Activated CD4-positive, CD25-positive, alpha-beta regulatory T cell treated with anti-CD3 and anti-CD28 coated beads, Interleukin-2, amount 50 U/mL, for 72 hours (primary cell): ENCODE data around the gene KIAA1671.

Experiments
- DNase-seq: peaks from one replicate; pipeline ENCODE4 v3.0.0; 2021

Gene KIAA1671

GRCh38 chr22:24953384-24954113 lies 1.0 kb downstream of the KIAA1671 start:
- DNase-seq: no peak

DNA sequence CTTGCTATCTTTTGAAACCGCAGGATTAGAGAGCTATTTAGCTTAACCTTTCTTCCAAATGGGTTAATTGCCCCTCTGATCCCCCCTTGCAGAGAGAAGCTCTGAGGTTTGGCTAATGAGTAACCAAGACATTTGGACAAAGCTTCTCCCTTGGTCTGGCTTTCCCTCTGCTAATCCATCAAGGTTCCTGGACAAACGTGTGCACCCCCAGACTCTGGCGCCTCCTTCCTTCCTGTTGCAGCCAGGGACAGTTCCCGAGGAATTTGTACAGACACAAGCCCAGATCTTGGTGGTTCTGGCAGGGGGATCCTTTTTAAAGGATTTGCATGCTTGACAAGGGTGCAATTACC lies 1.6 kb downstream of the KIAA1671 start:
- no peak for DNase-seq

DNA sequence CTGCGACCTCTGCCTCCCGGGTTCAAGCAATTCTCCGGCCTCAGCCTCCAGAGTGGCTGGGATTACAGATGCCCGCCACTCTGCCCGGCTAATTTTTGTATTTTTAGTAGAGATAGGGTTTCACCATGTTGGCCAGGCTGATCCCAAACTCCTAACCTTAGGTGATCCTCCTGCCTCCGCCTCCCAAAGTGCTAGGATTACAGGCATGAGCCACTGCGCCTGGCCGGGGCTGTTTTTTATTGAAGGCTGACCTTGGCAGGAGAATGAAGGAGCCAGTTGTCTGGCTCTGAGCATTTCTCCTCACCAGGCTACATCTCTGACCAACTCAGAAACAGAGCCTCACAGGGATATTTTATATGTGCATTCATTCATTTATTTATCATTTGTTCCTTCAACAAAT lies 2.3 kb downstream of the KIAA1671 start:
- DNase-seq: no peak

DNA sequence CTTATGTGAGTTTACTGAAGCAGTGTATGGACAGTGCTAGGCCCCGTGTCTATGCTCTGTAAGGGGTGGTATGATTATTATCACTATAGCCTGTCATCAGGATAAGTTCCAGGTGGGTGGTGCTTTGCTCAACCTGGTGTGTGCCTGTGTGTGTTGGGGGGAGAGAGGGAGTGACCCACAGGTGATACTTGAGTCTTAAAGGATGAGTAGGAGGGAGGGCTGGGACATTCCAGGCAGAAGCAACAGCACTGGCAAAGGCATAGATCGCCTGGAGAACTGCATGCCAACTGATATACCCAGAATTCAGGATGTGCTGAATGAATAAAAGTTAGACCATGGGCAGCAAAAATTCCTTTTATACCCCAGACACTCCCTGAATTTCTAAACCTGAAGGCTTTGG lies 4.5 kb downstream of the KIAA1671 start:
- DNase-seq: no peak

DNA sequence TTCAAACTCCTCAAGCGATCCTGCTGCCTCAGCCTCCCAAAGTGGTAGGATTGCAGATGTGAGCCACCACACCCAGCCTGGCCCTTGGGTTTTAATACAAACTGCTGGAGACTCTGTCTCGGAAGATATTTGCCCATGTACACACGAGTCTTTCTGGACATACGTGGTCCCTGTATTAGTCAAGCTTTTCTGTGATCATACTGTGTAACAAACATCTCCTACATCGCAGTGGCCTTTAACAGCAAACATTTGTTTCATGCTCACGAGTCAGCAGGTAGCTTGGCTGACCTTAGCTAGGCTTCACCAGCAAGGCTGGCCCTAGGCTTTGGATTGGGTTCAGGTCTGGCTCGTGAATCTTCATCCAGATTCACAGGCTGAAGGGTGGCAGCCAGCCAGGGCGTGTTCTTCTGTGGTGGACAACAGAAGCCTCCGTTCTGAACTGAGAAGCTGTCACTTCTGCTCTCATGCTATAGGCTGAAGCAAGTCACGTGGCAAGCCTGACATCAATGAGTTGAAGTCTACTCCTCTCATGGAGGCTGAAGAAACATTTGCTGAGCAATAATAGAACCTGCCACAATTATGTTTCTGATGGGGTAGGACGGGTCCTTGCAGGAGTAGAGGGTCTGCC lies 8.8 kb downstream of the KIAA1671 start:
- no peak for DNase-seq

DNA sequence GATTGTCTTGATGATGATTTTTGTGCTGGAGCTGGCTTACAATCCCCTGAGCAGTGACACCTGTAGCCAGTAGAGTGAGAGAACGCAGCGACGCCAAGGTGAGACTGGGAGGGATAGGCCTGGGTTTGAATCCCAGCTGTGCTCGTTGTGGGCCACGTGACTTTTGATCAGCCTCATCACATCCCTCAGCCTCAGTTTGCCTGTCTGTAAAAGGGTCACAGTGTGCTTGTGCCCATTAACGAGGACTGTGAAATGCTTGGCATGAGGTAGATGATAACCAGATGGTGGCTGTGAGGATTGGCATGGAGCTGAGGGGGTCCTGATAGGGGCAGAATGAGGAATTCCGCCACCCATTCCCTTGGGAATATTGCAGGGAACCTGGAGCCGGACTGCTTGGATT lies 9.6 kb downstream of the KIAA1671 start:
- DNase-seq: no peak

GRCh38 chr22:24962835-24963234 lies 10.3 kb downstream of the KIAA1671 start:
- no peak for DNase-seq

GRCh38 chr22:24964441-24964840 lies 11.9 kb downstream of the KIAA1671 start:
- no peak for DNase-seq

- no peak for DNase-seq
Observed at GRCh38 chr22:24965822-24966626, 13.5 kb downstream of the KIAA1671 start.

GRCh38 chr22:24968066-24968561 lies 15.6 kb downstream of the KIAA1671 start:
- no peak for DNase-seq

- DNase-seq: no peak
Observed at GRCh38 chr22:24969560-24970301, 17.2 kb downstream of the KIAA1671 start.

DNA sequence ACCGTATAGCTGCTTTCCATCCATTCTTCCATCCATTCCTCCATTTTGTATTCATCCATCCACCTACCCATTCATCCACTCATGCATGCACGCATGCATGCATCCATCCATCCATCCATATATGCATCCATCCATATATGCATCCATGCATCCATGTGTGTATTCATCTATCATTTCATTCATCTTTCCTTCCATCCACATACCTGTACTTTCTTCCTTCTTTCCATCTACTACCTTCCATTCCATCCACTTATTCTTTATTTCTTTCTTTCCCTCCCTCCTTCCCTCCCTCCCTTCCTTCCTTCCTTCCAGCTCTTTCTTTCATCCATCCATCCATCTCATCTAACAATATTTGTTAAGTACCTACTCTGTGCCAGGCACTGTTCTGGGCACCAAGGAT lies 19.9 kb downstream of the KIAA1671 start:
- DNase-seq: no peak

DNA sequence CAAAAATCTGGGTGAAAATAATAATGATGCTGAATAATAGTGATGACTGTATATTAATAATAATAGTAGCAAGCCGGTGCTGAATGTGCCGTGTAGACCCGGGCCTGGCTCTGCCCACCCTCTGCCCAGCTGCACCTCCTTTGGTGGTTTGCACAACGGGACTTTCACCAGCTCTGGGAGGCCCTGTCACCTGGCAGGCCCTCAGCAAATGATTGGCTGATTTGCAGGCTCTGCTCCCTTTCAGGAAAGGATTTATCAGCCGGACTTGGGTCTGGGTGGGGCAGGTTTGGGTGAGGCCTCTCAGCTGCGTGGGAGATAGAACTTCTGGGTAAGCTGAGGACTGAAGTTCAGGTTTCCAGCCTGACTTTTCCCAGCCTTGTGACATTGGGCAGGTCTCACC lies 21.4 kb downstream of the KIAA1671 start:
- no peak for DNase-seq

DNA sequence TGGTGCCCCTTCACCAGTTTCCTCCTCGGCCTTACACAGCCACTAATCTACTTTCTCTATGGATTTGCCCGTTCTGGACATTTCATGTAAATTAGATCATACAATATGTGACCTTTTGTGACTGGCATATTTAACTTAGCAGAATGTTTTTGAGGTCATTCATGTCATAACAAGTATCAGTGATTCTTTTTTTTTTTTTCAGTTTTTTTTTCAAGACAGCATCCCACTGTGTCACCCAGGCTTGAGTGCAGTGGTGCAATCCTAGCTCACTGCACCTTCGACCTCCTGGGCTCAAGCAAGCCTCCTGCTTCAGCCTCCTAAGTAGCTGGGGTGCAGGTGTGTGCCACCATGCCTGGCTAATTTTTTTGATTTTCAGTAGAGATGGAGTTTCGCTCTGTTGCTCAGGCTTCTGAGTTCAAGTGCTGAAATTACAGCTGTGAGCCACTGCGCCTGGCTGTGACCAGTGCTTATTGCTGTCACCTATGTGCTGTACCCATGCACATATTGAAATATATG lies 22.7 kb downstream of the KIAA1671 start:
- DNase-seq: no peak

DNA sequence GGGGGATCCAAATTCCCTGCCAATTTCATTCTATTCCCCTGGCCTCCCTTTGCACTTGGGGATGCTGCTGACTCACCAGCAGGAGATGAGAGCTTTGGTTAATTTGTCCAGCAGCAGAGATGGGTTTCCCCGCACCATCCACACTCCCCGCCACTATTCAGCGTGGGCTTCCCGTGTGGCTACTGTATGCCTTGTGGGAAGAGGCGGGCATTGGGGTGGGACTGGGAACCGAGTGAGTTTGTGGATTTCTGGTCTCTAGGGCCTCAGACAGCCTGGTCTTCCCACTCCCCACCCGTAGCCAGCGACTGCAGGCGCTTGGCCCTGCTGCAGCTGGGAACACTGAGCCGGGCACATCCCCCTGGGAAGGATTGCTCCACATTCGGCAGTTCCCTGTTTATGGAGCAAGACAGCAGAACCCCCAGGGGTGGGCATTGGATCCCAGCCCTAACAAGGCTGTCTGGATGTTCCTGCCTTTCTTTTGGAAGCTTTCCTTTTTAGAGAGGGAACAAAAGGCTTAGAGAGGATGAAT lies 23.4 kb downstream of the KIAA1671 start:
- no peak for DNase-seq

GRCh38 chr22:24976442-24977218 lies 24.1 kb downstream of the KIAA1671 start:
- no peak for DNase-seq

GRCh38 chr22:24977370-24978221 lies 25.1 kb downstream of the KIAA1671 start:
- DNase-seq: no peak

DNA sequence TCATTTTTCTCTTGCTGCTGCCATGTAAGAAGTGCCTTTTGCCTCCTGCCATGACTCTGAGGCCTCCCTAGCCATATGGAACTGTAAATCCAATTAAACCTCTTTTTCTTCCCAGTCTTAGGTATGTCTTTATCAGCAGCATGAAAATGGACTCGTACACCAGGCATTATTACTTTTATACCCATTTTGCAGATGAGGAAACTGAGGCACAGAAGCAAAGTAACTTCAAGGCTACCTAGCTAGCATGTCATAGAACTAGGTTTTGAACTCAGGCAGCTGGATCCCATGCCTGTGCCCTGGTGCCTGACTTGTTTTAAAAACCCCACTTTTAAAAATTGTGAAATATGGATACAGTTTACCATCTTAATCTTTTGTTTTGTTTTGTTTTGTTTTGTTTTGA lies 25.8 kb downstream of the KIAA1671 start:
- DNase-seq: no peak

DNA sequence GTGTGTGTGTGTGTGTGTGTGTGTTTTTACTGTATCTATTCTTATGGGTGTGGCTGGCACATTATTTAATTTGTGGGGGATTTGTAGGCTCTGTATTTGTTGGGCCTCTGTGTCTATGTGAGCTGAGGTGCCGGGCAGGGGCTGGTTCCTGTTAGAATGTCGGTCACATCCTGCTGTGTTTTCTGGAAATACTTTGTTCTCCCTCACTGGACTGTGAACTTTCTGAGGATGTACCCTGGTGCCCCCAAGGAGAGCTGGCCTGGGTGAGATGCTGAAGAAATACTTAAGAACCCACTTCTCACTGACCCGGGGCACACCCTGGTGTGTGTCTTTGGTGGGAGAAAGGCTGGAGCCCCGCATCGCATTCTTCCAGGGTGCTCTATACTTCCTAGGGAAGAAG lies 28.6 kb downstream of the KIAA1671 start:
- DNase-seq: no peak

GRCh38 chr22:24981656-24982055 lies 29.1 kb downstream of the KIAA1671 start:
- DNase-seq: no peak
